ENCODE data around the gene MED13L.
"Not testable (repeated sequence)": the region's sequence is repeated elsewhere in the genome, so short reads cannot be mapped to it uniquely, and the experiment has no call there.

Gene MED13L

DNA sequence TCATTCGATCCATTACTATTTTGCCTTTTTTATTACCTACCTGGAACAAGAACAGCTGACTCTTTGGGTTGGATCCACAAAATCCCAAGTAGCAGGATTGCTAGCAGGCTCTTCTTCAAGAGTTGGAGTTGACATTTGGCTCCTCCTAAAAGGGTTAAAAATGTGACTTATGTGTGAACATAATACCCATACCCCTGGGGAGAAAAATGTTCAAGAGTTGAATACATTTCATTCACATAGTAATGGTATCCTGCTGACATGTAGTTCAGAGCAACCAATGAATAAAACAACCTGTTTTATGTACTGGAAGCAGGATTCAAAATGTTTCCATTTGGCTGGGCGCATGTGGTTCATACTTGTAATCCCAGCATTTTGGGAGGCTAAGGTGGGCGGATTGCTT lies 264.7 kb downstream of the MED13L start:
- DNase-seq (ENCODE audit: low spot score): no peak

DNA sequence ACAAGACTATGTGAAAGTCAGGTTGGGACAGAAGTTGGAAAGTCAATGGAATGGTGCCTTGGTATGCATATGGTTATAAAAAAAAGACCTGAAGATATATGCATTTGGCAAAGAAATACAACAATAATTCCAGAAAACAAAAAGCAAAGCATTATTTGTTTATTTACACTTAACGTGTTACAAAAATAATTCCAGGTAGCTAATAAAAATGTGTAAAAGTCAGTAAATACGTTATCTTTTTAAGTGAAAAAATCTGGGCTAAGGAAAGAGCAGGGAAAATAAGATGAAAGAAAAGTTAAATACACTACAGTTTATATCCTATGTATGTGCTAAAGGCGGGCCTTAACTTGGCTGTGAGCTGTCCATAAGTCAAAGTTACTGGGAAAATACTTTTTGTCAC lies 266.3 kb downstream of the MED13L start:
- DNase-seq (ENCODE audit: low spot score): no peak

DNA sequence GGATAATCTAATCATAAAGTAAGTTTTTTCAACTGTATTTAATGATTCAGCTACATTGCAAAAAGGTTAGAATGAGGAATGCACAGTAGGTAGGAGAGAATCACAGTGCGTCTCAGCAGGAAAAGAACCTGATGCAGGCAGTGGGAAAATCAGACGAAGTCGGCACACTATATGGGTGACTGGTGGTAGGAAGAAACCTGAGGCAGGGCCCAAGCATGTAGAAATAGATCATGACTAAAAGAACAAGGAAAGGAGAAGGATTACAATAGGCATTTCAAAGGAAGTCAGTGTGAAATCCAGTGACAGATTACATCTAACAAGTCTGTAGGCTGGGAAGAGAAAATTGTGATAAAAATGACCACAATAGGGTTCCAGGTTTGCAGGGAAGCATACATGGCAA lies 267.0 kb downstream of the MED13L start:
- DNase-seq (ENCODE audit: low spot score): no peak

DNA sequence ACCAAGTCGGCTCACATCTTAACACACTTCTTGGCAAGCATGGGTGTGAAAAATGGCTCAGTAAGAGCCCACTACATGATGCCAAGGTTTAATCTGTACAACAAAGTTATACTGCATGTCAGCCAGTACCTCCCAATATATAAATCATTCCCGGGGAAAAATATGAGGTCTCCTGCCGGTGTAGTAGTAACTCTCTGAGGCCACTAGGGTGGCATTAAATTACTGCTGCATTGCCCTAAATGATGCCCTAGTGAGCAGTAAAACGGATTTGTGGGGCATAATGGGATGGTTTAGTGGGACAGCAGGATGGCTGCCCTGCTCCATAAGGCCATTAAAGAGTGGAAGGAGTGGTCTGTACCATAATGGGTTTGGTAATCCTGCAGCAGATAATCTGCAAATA lies 267.7 kb downstream of the MED13L start:
- DNase-seq (ENCODE audit: low spot score): no peak

DNA sequence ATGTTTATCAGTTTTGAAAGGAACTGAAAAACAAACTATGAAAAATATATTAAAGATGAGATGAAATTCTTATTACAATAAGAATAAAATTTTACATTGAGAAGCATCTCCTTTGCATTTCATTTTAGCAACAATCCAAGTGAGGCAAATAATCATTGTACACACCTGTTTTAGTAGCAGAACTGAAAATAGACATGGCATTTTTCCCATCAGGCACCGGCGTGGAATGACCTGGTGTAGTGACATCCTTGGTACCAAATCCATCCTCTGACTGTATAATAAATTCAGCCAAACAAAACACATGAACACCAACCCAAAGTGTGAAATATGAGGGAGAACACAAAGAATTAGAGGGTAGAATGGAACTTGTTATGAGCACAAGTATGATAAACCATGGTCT lies 271.4 kb downstream of the MED13L start:
- DNase-seq (ENCODE audit: low spot score): no peak

DNA sequence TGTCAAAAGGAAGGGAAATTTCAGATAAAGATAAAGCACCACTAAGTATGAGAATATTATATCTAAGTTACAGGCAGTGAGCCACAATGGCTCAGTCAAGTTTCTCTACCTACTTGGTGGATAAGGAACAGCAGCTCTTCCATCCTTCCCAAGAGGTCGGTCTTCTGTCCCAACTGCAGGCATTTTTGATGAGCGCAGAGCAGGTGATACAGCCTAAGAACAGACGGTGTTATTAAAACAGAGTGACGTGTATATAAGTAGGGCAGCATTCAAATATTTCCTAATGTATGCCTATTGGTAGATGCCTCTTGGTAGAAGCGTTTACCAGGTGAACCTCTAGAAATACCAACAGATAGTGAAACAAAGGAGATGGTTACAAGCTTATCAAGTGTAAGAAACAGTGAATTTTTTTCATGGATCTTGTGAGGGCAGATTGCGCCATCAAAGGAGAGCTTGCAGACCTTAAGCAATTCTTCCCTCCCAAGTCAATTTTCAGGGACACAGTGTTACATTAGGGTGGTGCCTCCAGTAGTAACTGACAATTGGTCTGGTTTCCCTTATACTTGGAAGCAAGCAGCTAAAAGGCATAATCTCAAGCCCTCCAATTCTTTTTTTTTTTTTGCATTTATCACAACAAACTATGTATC lies 274.5 kb downstream of the MED13L start:
- DNase-seq (ENCODE audit: low spot score): no peak

DNA sequence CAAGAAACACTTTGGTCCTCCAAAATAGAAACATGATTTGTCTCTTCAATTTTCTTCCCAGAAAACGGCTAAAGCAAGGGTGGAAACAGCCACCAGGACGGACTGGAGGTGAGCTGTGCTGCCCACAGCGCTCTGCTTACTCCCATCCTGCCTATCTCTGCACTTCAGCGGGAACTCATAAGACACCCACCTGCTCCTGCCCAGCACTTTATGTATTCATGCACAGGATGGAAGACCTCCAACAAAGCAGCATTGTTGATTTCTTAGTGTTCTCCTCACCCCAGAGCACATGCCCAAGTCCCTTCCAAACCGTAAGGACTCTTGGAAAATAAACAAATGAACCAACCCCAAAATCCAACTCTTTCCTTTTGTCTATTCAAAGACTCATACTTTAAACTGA lies 277.2 kb downstream of the MED13L start:
- DNase-seq (ENCODE audit: low spot score): no peak

DNA sequence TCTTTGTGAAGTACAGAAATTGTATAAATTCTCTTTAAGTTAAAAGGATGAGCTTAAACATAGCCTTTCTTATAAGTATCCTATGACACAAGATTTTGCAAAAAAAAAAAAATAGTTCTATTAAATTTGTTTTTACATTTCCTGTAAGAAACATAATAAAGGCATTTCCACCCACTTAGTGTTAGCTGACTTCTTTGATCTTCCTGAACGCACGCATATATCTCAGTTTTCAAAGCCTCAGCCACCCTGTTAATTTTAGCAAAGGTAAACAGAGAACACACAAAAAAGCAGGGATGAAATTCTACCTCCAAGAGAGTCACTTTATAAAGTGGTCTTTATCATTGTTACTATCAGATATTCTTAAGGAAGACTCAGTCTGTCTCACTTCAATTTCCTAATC lies 277.9 kb downstream of the MED13L start:
- no peak for DNase-seq (ENCODE audit: low spot score)

DNA sequence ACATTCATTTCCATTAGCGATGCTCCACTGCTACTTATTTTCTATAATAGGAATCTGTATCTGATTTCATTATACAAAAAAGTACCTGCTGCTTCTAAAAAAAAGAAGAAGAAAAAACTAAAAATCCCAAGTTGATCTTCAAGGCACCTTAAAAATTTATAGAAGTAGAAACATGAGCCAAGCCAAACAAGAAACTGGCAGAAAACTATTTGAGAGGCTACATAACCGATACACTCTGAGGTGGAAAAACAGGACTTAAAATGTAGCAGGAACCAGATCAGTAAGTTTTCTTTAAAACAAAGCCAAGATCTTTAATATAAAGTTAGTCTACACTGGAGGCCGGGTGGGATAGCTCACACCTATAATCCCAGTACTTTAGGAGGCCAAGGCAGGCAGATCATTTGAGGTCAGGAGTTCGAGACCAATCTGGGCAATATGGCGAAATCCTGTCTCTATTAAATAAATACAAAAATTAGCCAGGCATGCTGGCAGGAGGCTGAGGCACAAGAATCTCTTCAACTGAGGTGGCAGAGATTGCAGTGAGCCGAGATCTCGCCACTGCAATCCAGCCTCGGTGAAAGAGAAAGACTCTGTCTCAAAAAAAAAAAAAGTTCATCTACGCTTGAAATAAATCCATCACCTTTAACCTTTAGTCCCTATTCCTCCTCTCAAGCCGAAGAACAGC lies 278.6 kb downstream of the MED13L start:
- no peak for DNase-seq (ENCODE audit: low spot score)

DNA sequence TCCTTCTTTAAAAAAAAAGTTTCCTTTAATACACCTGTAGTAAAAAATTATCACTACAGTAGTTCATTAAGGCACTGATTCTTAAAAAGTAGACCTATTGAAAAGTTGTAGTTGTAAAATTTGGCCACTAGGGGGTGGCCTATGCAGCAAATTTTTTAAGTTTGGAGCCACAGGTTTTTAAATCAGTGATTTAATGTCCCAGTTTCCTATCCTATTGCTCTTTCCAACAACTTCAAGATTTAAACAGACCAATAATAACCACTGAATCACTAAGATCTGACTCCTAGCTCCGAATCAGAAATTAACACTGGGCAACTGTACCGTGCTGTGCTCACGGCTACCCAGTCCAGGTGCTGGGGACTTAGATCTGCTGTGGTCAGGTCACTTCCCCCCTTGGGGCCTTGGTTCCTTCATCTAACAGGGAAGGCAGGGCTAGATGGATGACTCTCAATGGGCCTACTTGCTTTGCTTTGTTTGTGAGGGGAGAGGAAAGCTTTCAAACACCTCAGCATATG lies 279.3 kb downstream of the MED13L start:
- no peak for DNase-seq (ENCODE audit: low spot score)

DNA sequence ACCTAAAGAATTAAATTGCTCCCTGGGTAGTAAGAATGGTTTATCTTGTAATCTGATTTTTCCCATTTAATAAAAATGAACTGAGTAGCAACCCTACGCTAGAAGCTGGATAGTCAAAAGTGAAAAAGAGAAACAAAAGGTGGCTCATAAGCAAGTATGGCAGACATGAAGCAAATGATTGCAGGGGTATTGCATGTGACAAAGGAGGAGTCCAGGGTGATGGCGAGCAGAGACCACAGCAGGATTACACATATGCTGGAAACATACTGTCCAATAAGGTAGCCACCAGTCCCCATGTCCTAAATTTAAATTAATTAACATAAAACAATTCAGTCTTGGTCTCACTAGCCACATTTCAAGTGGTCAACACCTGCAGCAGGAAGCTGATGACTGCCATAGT lies 283.8 kb downstream of the MED13L start:
- DNase-seq (ENCODE audit: low spot score): no peak

DNA sequence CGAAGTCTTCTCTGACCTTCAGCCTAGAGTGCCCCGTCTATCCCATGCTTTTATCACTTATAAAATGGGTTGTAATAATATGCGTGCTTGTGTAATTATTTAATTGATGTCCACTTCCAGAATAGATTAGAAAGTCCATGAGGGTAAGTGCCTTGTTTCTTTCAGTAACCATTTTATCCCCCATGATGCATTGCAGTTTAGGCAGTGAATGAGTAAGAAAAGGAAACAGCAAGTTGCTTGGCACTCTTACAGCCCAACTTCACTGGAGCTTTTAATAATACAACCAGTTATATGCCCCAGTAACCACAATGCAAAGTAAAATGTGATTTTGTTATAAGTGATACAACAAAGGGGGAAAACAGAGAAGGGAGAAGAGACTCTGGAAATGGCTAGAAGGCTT lies 287.3 kb downstream of the MED13L start:
- no peak for DNase-seq (ENCODE audit: low spot score)

DNA sequence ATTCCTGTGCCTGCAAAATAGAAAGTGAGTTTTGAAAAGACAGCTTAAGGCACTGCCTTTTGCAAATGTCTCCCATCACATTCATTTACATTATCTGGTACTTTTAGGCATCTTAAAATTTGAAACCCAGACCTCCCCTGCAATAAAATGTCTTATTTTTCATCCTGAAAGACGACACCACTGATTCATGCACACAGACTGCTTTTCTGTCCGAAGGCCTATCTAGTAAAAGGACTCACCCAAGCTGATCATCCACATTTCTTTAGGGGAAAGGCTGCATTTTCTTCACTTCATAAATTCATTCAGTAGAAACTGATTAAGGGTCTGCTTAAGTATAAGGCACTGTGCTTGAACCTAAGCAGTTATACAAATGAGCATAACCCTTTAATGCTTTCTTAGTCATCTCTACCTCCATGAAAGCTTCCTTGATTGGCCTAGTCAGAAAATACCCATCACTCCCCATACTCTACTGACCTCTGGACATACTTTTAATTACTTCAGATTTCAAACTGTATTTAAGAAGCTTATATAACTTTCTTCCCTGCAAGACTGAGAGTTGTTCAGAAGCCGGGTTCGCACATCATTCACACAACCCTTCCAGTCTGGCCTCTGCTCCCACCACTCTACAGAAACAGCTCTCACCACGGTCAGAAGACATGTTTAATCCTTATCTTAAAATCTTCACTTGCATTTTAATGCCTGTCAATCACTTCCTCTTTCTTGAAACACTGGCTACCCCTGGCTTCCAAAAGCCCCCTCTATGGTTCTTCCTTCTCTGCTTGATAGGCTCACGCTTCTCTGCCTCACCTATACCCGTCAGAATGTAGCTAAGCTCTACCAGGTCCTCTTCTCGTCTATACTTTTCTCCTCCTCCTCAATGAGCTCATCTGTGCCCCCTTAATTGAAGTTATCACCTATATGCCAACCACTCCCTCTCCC lies 288.6 kb downstream of the MED13L start:
- DNase-seq (ENCODE audit: low spot score): no peak

DNA sequence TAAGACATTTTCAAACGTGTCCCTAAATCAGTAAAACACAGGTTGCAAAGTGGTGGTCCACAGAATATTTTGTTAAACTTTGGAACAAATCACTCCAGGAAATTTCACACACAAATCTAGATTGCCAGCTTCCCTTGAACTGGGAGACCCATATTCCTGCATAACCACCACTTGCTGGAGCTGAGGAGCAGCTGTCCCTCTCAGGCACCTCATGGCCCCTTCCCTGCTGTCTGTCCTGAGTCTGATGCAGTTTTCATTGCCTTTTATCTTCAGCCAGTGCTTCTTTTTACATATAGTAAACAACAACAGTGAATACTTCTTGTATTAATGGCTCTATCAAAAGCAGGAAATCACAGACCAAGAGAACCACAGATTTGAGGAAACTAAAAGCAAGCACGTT lies 289.3 kb downstream of the MED13L start:
- no peak for DNase-seq (ENCODE audit: low spot score)

DNA sequence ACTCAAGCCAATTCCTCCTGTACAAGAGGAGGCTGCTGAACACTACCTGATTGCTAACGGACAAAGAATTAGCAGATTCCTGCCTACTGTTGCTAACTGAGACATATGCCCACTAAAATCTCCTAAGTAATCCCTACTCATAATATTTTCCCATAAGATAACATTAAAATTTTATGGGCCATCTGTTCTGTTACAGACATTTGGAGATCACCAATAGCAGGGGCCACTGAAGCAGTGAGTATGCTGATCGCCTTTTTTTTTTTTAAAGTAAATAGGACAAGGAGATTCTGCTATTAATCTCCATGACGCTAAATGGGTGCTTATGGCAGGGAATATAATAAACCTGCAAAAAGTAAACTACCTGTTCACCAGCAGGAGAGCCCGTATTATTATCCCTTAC lies 292.9 kb downstream of the MED13L start:
- DNase-seq (ENCODE audit: low spot score): no peak

DNA sequence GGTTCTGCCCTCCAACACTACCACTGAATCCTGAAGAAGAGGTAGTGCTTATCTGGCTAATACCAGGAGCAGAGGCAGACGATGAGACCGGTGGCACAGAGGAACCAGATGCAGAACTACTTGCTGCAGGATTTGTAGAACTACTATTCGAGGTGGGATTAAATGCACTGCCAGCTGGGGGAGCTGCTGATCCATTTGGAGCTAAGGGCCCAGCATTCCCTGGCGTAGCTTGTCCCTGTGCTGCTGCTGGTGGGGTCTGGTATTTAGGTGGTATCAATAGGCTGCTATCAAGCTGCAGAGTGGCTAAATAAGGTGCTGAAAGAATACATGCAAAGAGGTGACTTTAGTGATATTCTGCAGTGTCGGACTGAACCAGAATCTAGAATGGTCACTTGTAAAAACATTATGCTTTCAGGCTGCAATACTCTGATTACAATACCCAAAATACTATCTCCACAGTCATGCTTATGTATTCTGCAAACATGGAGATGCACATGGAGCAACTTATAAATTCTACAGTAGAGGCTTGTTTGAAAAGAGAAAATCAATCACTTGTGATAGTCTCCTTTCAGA lies 294.2 kb downstream of the MED13L start:
- no peak for DNase-seq (ENCODE audit: low spot score)

DNA sequence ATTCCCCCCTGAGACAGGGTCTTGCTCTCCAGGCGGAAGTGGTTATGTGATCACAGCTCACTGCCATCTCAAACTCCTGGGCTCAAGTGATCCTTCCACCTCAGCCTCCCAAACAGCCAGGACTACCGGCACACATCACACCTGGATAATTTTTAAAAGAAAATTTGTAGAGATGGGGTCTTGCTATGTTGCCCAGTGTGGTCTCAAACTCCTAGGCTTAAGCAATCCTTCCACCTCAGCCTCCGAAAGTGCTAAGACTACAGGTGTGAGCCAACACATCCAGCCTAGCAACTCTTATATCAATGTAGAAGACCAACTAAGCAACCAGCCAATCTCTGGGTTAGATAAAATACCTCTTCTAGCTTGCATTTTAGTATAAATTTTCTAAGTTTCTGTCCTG lies 297.2 kb downstream of the MED13L start:
- DNase-seq (ENCODE audit: low spot score): no peak

DNA sequence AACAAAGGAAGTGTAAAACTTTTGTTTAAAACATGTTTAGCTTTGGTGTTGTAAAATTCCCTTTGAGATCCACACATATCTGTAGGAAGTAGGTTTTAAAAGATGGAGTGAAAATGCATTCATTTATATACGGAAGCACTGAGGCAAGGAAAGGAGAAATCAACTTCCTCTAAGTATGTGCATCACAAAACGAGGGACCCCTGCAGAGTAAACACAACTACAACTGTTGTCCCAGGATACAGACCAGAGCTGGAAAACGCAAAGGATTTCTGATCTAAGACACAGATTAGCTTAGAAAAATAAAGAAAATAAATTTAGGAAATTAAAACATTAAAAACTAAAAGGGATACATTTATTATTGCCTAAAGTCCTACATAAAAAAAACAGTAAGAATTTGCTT lies 297.6 kb downstream of the MED13L start:
- DNase-seq (ENCODE audit: low spot score): no peak

DNA sequence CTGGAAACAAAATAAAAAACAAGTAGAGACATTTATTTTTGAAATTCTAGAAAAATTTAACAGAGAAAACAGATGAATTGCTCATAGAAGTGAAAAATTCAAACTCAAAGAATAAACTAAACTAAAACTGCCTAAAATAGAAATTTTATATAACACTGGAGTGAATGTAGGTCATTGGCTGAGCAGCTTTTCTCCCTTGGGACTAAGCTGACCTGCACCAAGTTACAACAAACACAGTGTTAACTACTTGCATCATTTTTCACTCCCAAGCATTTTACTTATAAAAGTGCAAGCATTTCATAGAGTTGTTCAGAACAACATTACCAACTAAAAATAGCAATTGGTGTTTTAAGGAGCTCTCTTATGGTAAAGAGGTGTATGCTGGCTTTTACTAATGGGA lies 298.1 kb downstream of the MED13L start:
- no peak for DNase-seq (ENCODE audit: low spot score)

DNA sequence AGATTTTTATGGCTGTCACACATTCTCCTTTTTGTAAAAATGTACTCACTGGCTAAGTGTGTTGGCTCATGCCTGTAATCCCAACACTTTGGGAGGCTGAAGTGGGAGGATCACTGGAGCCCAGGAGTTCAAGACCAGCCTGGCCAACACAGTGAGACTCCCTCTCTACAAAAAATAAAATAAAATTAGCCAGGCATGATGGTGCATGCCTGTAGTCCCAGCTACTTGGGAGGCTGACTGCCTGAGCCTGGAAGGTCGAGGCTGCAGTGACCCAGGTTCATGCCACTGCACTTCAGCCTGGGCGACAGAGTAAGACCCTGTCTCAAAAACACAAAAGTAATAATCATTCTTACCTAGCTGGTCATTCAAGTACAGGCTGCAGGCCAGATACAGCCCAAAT lies 300.7 kb downstream of the MED13L start:
- not testable (repeated sequence) for DNase-seq (ENCODE audit: low spot score)

DNA sequence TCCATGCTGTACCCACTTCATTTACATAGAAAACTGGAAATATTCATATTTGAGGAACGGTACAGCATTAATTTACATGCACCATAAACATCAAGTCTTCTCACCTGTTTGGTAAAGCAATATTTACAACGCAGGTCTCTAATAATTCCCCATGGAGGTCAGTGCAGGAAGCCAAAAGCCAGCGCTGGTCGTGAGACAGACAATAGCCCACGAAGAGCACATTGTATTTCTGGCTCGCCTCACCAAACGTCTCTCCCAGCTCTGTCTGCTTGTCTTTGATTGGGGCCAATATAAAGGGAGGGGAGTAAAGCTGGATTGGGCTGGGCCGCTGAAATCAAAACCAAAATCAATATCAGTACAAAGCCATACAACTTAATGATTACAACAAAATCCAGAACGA lies 302.1 kb downstream of the MED13L start:
- DNase-seq (ENCODE audit: low spot score): no peak

DNA sequence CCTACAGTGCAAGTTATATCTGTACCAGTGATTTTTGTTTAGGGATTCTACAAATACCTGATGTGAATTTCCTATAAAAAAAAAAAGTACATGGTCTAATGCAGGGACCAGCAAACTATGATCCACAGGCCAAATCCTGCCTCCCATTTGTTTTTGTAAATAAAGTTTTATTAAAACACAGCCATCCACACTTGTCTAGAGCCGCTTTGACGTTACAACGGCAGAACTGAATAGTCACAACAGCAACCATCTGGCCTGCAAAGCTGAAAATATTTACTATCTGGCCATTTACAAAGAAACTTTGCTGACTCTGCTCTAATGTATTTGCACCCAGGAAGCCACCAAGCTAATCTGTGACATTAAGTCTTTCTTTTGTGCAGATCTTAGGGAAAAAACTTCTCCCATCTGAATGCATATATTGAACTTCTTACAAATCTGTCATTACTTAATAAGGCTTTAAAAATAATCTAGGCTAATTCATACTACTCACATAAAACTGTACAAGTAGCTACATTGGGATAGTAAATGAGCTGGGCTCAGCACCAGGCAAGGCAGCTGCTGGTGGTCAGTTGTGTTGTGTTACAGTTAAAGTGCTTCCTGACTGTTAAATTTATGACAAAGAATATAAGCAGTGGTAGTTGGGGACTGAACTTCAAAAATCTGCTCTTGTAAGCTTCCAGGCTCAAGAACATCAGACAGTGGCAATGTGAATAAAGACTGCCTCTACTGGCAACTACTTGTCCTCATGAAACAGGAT lies 303.3 kb downstream of the MED13L start:
- no peak for DNase-seq (ENCODE audit: low spot score)

Measured in left forelimb (tissue), 1 donor.